IPS DF 6.9 (cell line): ENCODE data around the gene RCOR1.
"Not testable (repeated sequence)": the region's sequence is repeated elsewhere in the genome, so short reads cannot be mapped to it uniquely, and the experiment has no call there.

Experiments
- DNase-seq: peaks from one replicate; pipeline ENCODE4 v3.0.0-alpha.2; 2013; ENCODE audit warnings: low read depth, low spot score
- H3K27ac ChIP-seq: one replicate; pipeline ENCODE4 v1.5.1; 2013; ENCODE audit warnings: low read length, control low read depth
- H3K27me3 ChIP-seq: 2 replicates; pipeline ENCODE4 v1.6.1; 2013; ENCODE audit warnings: mild to moderate bottlenecking, low read length; ENCODE audit not compliant: control insufficient read depth, insufficient read depth
- H3K36me3 ChIP-seq: 2 replicates; pipeline ENCODE4 v1.6.1; 2013; ENCODE audit warnings: low read length; ENCODE audit not compliant: control insufficient read depth, insufficient read depth
- H3K4me1 ChIP-seq: 2 replicates; pipeline ENCODE4 v1.6.1; 2013; ENCODE audit warnings: low read length; ENCODE audit not compliant: control insufficient read depth, insufficient read depth
- H3K4me3 ChIP-seq: 2 replicates; pipeline ENCODE4 v1.5.1; 2013; ENCODE audit warnings: mild to moderate bottlenecking, low read length
- H3K9me3 ChIP-seq: 2 replicates; pipeline ENCODE4 v1.6.1; 2013; ENCODE audit warnings: low read length, inconsistent platforms; ENCODE audit not compliant: control insufficient read depth, insufficient read depth
- WGBS: extraction: QIAGEN DNeasy Blood & Tissue Kit; methylation state at CpG from one replicate; pipeline ENCODE4 v1.1.7; 2013; ENCODE audit warnings: mixed read lengths, missing lambda C conversion rate; ENCODE audit not compliant: insufficient read length, insufficient coverage; 5-methylcytosine and 5-hydroxymethylcytosine counted together

Gene RCOR1

GRCh38 chr14:102629808-102630350 lies 37.4 kb downstream of the RCOR1 start:
- Histone ChIP-seq H3K27ac (no peak overlapping the region), H3K36me3 (no peaks in the 10 kb centered on the region), H3K9me3 (no peaks in the 10 kb centered on the region), H3K4me3 (no peak overlapping the region), H3K4me1 (peaks cover 5% of the 10 kb centered on the region; the same call in 1 of the 2 replicates), H3K27me3 (no peaks in the 10 kb centered on the region)
- WGBS = no CpG with 5 or more reads among the region's 3 CpGs
- DNase-seq = no peak

- Histone ChIP-seq H3K4me1 (peaks cover 5% of the 10 kb centered on the region; the same call in 1 of the 2 replicates), H3K9me3 (no peaks in the 10 kb centered on the region), H3K36me3 (no peaks in the 10 kb centered on the region), H3K4me3 (no peak overlapping the region), H3K27ac (no peak overlapping the region), H3K27me3 (no peaks in the 10 kb centered on the region)
- no peak for DNase-seq
- no CpG with 5 or more reads among the region's 5 CpGs for WGBS
Observed at GRCh38 chr14:102630405-102630804, 38.0 kb downstream of the RCOR1 start.

DNA sequence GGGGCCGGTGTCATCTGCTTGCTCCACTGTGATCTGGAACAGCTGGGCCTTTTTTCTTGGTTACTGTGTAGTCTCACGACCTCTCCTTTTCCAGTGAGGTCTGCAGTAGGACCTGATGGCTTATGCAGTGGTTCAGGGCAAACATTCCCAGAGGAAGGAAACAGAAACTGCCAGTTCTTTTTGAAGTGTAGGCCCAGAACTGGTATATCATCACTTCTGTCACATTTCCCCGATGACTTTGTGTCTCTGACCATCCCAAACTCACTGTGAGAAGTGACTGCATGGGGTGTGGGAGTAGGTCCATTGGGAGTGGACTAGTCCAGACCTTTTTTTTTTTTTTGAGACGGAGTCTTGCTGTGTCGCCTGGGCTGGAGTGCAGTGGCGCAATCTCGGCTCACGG lies 38.4 kb downstream of the RCOR1 start:
- no peak for DNase-seq
- Histone ChIP-seq H3K4me1 (peaks cover 5% of the 10 kb centered on the region; the same call in 1 of the 2 replicates), H3K36me3 (no peaks in the 10 kb centered on the region), H3K9me3 (no peaks in the 10 kb centered on the region), H3K27ac (no peak overlapping the region), H3K27me3 (no peaks in the 10 kb centered on the region), H3K4me3 (no peak overlapping the region)
- WGBS = no CpG with 5 or more reads among the region's 8 CpGs

DNA sequence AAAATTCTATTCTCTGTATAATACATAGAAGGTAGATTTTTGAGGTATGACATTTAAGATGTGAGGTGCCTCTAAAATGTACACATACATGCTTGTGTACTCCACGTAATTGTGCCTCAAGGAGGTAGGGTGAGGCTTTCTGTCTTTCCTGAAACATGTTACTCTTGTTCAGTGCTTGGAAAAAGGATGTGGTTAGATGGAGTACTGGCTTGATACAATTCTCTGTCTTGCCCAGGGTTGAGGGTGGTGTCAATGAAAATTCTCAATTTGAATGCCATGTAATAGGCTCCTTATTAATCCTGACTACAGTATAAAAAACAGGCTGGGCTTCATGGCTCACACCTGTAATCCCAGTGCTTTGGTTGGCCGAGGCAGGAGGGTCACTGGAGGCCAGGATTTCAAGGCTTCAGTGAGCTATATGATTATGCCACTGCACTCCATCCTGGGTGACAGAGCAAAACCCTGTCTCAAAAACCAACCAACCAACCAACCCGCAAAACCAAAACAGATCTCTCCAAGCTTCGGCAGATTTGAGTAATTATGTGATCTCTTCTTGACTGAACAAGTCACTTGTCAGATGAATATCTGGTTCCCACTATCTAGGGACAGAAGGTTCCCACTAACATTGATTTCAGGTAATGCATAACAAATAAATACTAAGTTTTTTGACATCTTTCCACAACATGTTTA lies 41.6 kb downstream of the RCOR1 start:
- no CpG with 5 or more reads among the region's 4 CpGs for WGBS
- no peaks in the 10 kb centered on the region for H3K9me3 ChIP-seq
- peaks cover 5% of the 10 kb centered on the region; the same call in 1 of the 2 replicates for H3K4me1 ChIP-seq
- no peak overlapping the region for H3K4me3 ChIP-seq
- no peaks in the 10 kb centered on the region for H3K27me3 ChIP-seq
- no peaks in the 10 kb centered on the region for H3K36me3 ChIP-seq
- DNase-seq = no peak
- no peak overlapping the region for H3K27ac ChIP-seq

- not testable (repeated sequence) for H3K9me3 ChIP-seq, H3K36me3 ChIP-seq, H3K27ac ChIP-seq, DNase-seq, H3K4me1 ChIP-seq, H3K27me3 ChIP-seq, H3K4me3 ChIP-seq
- no CpG with 5 or more reads among the region's 6 CpGs for WGBS
Observed at GRCh38 chr14:102639611-102640010, 47.2 kb downstream of the RCOR1 start.

- H3K27me3 ChIP-seq = no peaks in the 10 kb centered on the region
- no peak overlapping the region for H3K4me3 ChIP-seq
- no peak for DNase-seq
- H3K4me1 ChIP-seq = peaks cover 3% of the 10 kb centered on the region; the same call in 1 of the 2 replicates
- H3K36me3 ChIP-seq = no peaks in the 10 kb centered on the region
- WGBS = no CpG with 5 or more reads among the region's 3 CpGs
- no peaks in the 10 kb centered on the region for H3K9me3 ChIP-seq
- no peak overlapping the region for H3K27ac ChIP-seq
Observed at GRCh38 chr14:102644523-102644922, 52.1 kb downstream of the RCOR1 start.

DNA sequence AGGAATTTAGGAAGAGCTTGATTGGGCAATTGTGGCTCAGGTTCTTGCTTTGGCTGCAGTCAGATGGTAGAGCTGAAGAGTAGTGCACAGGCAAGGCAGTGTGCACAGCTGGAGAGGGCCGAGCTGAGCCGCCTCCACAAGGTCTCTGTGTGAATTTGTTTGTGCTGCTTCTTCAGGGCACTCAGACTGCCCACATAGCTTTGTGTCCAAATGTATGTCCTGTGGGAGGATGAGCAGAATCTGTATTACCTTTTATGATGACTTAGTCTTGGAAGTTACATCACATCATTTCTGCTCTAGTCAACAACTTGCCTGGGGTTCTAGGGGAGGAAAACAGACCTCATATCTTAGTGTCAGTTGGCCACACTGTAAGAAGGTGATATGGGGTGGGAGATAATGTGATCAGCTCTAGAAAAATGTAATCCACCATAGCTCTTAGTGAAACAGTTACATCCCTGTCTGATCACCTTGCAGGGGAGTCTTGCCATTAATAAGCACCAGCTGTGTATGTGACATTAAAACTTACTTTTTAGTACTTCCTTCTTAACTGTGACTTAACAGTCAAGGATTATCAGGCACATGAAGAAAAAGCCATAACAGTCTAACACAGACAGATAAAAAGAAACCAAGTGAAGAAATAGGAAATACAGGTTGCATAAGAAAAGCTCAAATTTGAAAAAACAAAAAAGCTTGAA lies 53.4 kb downstream of the RCOR1 start:
- DNase-seq = no peak
- Histone ChIP-seq H3K4me1 (peaks cover 3% of the 10 kb centered on the region; the same call in 1 of the 2 replicates), H3K27ac (no peak overlapping the region), H3K27me3 (no peaks in the 10 kb centered on the region), H3K4me3 (no peak overlapping the region), H3K36me3 (no peaks in the 10 kb centered on the region), H3K9me3 (no peaks in the 10 kb centered on the region)
- no CpG with 5 or more reads among the region's 2 CpGs for WGBS

- H3K27ac ChIP-seq = no peak overlapping the region
- H3K4me3 ChIP-seq = no peak overlapping the region
- WGBS = no CpG with 5 or more reads among the region's 3 CpGs
Observed at GRCh38 chr14:102646615-102647014, 54.2 kb downstream of the RCOR1 start.

DNA sequence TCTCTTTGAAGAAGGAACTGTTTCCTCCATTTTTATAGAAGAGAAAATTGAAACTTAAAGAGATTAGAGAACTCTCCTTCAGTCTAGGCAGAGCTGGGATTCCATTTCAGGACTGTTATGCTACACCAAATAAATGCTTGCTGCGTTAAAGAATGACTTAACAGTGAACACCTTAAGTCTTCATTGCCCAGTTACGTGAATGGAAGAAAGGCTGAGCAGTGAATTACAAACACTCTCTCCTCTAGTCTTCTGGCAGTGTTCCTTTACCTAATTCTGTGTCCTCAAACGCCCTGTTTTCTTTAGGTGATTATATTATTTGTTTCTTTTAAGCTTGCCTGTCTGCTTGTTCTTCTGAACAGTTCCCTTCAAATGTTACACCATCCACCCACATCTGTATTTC lies 59.7 kb downstream of the RCOR1 start:
- Histone ChIP-seq H3K27me3 (no peaks in the 10 kb centered on the region), H3K9me3 (no peaks in the 10 kb centered on the region), H3K4me1 (peaks cover 4% of the 10 kb centered on the region; the same call in 1 of the 2 replicates), H3K36me3 (no peaks in the 10 kb centered on the region), H3K4me3 (no peak overlapping the region), H3K27ac (no peak overlapping the region)
- no peak for DNase-seq
- WGBS = no CpG with 5 or more reads among the region's 3 CpGs

More at GRCh38 chr14:102646615-102647014, 54.2 kb downstream of the RCOR1 start:
- peaks cover 3% of the 10 kb centered on the region; the same call in 1 of the 2 replicates for H3K4me1 ChIP-seq
- no peaks in the 10 kb centered on the region for H3K27me3 ChIP-seq
- no peaks in the 10 kb centered on the region for H3K9me3 ChIP-seq
- H3K36me3 ChIP-seq = no peaks in the 10 kb centered on the region
- no peak for DNase-seq

GRCh38 chr14:102654298-102654697 lies 61.8 kb downstream of the RCOR1 start:
- H3K4me1 ChIP-seq = peaks cover 4% of the 10 kb centered on the region; the same call in 1 of the 2 replicates
- H3K9me3 ChIP-seq = no peaks in the 10 kb centered on the region
- no peaks in the 10 kb centered on the region for H3K36me3 ChIP-seq
- H3K4me3 ChIP-seq = no peak overlapping the region
- H3K27me3 ChIP-seq = no peaks in the 10 kb centered on the region
- DNase-seq = no peak
- H3K27ac ChIP-seq = no peak overlapping the region
- WGBS = no CpG with 5 or more reads among the region's 4 CpGs
